Activated CD8-positive, alpha-beta T cell treated with anti-CD3 and anti-CD28 coated beads for 36 hours (primary cell): ENCODE measurements around the gene NCOA1. TPM values are rescaled to one million over a fixed set of nuclear protein-coding genes. Genes with fewer than 3 reads are reported as not detected.

Source experiments
- ATAC-seq: fragments of 200-7000 bp; cut with Tn5 transposase; one replicate; pipeline ENCODE4 v1.10.0; 2021; ENCODE audit warnings: mild to moderate bottlenecking, moderate library complexity
- CTCF ChIA-PET: fragments of 350-600 bp; sonication (Branson Sonifier 250); formaldehyde crosslinking; loops from one replicate; lab custom pipeline; 2021; ENCODE audit warnings: antibody characterized with exemption; lab: Charles Lee
- POLR2A ChIA-PET: fragments of 350-600 bp; sonication (Branson Sonifier 250); formaldehyde crosslinking; loops from one replicate; lab custom pipeline; 2021; ENCODE audit warnings: antibody characterized with exemption; lab: Charles Lee
- DNase-seq: peaks from one replicate; pipeline ENCODE4 v3.0.0-alpha.2; 2020
- H3K27ac Mint-ChIP-seq: one replicate; pipeline ENCODE4 v1.8.0; 2021; ENCODE audit warnings: mild to moderate bottlenecking, mixed read lengths
- H3K27me3 Mint-ChIP-seq: one replicate; pipeline ENCODE4 v1.8.0; 2021; ENCODE audit warnings: mixed read lengths
- H3K36me3 Mint-ChIP-seq: one replicate; pipeline ENCODE4 v1.8.0; 2021; ENCODE audit warnings: low read depth, mixed read lengths
- H3K4me1 Mint-ChIP-seq: one replicate; pipeline ENCODE4 v1.8.0; 2021; ENCODE audit warnings: low read depth, mixed read lengths
- H3K4me3 Mint-ChIP-seq: one replicate; pipeline ENCODE4 v1.8.0; 2021; ENCODE audit warnings: mild to moderate bottlenecking, moderate library complexity, mixed read lengths
- H3K9me3 Mint-ChIP-seq: one replicate; pipeline ENCODE4 v1.8.0; 2021; ENCODE audit warnings: mixed read lengths
- intact Hi-C: fragments of 100-400 bp; cut with micrococcal nuclease; formaldehyde crosslinking; loops from one replicate; pipeline ENCODE4 v1.10.0; 2022
- total RNA-seq, 2 experiments: library from RNA; stranded (reverse); gene quantifications; one replicate each; pipeline ENCODE4 v1.2.3, GENCODE V29; 2021
- TF ChIP-seq, protein P1 (sequence below): fragments of 200-600 bp; IDR thresholded peaks from one replicate; pipeline ENCODE4 v1.8.0; 2022; ENCODE audit warnings: antibody characterized with exemption, mild to moderate bottlenecking

The NCOA1 gene
- total RNA-seq, 2 experiments from 2014 or later: 16.8 to 17.1 TPM

DNA sequence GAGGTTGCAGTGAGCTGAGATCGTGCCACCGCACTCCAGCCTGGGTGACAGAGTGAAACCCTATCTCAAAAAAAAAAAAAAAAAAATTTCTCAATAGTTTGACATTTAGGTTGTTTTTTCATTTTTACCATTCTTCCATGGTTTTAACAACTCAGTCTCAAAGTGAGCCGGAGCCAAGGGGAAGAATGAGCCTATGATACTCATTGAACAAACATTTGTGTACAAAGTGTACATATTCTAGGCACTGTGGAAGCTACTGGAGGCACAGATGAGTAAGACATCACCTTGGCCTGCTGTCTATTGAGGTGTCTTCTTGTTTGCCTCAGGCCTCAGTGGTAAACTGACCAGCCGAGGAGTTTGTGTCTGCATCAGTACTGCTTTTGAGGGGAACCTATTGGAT lies 324.1 kb downstream of the NCOA1 start:
- ChIA-PET POLR2A (interaction anchor here (1.1 to 1.2 kb wide), 2 partner anchors 16 kb away, joined by 3 read pairs; no protein-coding TSS in a partner anchor), CTCF (interaction anchor here (0.8 to 5.1 kb wide), 3 partner anchors 11 to 405 kb away, joined by 3 to 26 read pairs (median 11); no protein-coding TSS in a partner anchor)
- ATAC-seq (no peak), DNase-seq (no peak)
- TF ChIP-seq, protein P1, sequence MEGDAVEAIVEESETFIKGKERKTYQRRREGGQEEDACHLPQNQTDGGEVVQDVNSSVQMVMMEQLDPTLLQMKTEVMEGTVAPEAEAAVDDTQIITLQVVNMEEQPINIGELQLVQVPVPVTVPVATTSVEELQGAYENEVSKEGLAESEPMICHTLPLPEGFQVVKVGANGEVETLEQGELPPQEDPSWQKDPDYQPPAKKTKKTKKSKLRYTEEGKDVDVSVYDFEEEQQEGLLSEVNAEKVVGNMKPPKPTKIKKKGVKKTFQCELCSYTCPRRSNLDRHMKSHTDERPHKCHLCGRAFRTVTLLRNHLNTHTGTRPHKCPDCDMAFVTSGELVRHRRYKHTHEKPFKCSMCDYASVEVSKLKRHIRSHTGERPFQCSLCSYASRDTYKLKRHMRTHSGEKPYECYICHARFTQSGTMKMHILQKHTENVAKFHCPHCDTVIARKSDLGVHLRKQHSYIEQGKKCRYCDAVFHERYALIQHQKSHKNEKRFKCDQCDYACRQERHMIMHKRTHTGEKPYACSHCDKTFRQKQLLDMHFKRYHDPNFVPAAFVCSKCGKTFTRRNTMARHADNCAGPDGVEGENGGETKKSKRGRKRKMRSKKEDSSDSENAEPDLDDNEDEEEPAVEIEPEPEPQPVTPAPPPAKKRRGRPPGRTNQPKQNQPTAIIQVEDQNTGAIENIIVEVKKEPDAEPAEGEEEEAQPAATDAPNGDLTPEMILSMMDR: no peak
- Mint-ChIP-seq H3K9me3 (no peaks in the 10 kb centered on the region), H3K36me3 (peaks cover 56% of the 10 kb centered on the region), H3K27me3 (no peaks in the 10 kb centered on the region), H3K4me1 (no peaks in the 10 kb centered on the region), H3K27ac (no peak overlapping the region), H3K4me3 (no peak overlapping the region)
- intact Hi-C loops: no loop called here

DNA sequence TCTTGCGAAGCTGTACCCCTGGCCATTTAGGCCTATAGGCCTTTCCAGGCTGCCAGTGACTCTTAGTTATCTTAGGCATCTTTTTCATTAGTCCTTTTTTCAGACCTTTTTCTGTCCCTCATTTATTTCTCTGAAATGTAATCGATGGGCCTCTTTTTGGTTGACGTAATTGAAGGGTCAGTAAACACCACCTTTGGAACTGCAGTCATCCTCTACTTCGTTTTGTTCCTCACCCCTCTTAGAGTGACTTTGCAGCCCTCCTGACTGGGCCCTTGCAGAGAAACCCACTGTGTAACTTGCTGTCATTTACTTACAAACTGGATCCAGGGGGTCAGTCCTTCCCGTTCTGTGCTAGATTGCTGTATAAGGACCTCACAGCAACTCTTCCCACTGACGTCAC lies 325.4 kb downstream of the NCOA1 start:
- no peak for DNase-seq
- CTCF ChIA-PET: interaction anchor here (2.3 to 5.1 kb wide), 2 partner anchors 10 to 406 kb away, joined by 11 to 26 read pairs; no protein-coding TSS in a partner anchor

DNA sequence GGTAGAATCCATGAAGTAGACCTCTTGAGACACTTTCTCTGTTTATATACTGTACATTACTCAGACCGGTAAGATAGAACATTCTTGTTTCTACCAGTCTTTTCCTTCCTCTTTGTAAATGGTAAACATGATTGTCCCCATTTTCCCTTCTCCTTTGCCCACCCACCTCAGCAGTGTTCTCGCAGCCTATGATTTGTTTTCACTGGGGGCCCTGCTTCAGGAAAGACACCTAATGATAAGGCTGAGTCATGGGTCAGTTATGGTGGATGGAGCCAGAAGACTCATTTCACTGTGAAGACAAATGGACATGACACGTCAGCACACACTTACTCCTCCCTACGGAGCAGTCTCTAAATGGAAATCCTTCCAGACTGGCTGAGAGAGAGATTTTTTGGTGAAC lies 325.8 kb downstream of the NCOA1 start:
- TF ChIP-seq, protein P1: no peak
- no peak for DNase-seq
- Mint-ChIP-seq H3K4me1 (no peaks in the 10 kb centered on the region), H3K9me3 (no peaks in the 10 kb centered on the region), H3K27ac (no peak overlapping the region), H3K36me3 (peaks cover 67% of the 10 kb centered on the region), H3K27me3 (no peaks in the 10 kb centered on the region), H3K4me3 (no peak overlapping the region)
- CTCF ChIA-PET: interaction anchor here (2.3 to 3.3 kb wide), 2 partner anchors 11 to 407 kb away, joined by 11 to 19 read pairs; no protein-coding TSS in a partner anchor
- no peak for ATAC-seq
- POLR2A ChIA-PET: no interaction called here
- intact Hi-C loops: no loop called here

More for the DNA sequence above, 325.4 kb downstream of the NCOA1 start:
- POLR2A ChIA-PET: no interaction called here
- H3K27me3 Mint-ChIP-seq: no peaks in the 10 kb centered on the region
- H3K4me3 Mint-ChIP-seq: no peak overlapping the region
- no peak overlapping the region for H3K27ac Mint-ChIP-seq
- H3K36me3 Mint-ChIP-seq: peaks cover 66% of the 10 kb centered on the region
- TF ChIP-seq, protein P1: no peak
- H3K4me1 Mint-ChIP-seq: no peaks in the 10 kb centered on the region
- H3K9me3 Mint-ChIP-seq: no peaks in the 10 kb centered on the region
- ATAC-seq: no peak
- intact Hi-C loops: no loop called here

DNA sequence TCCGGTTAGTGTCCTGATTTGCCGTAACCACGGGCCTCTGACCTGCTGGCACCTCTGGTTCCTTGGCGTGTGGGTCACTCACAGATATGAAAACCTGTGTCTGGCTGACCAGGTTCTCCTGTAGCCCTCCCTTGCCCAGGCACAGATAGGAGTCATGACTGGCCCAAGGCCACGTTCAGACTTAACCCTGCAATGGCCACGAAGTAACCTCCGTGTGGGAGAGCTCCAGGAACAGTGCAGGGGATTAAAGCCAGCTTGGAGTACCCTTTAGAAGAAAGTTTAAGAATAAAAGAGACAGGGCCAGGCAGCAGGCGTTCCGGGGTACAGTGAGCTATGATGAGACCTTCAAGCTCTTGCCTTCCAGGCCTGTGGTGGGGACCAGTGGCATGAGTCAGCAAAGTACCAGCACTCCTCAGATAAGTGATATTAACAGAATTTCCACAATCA lies 327.7 kb downstream of the NCOA1 start:
- TF ChIP-seq, protein P1: no peak
- CTCF ChIA-PET: interaction anchor here (2.7 to 3.3 kb wide), 2 partner anchors 9 to 408 kb away, joined by 9 to 19 read pairs; no protein-coding TSS in a partner anchor
- Mint-ChIP-seq H3K36me3 (peaks cover 68% of the 10 kb centered on the region), H3K9me3 (no peaks in the 10 kb centered on the region), H3K27me3 (no peaks in the 10 kb centered on the region), H3K27ac (peak overlapping the region; percentile 34), H3K4me3 (no peak overlapping the region), H3K4me1 (no peaks in the 10 kb centered on the region)
- intact Hi-C loops: no loop called here
- POLR2A ChIA-PET: interaction anchor here (1.1 to 1.4 kb wide), 2 partner anchors 9 to 26 kb away, joined by 3 read pairs; partner anchors contain the start of genes CENPO and PTRHD1
- ATAC-seq (no peak), DNase-seq (no peak)

DNA sequence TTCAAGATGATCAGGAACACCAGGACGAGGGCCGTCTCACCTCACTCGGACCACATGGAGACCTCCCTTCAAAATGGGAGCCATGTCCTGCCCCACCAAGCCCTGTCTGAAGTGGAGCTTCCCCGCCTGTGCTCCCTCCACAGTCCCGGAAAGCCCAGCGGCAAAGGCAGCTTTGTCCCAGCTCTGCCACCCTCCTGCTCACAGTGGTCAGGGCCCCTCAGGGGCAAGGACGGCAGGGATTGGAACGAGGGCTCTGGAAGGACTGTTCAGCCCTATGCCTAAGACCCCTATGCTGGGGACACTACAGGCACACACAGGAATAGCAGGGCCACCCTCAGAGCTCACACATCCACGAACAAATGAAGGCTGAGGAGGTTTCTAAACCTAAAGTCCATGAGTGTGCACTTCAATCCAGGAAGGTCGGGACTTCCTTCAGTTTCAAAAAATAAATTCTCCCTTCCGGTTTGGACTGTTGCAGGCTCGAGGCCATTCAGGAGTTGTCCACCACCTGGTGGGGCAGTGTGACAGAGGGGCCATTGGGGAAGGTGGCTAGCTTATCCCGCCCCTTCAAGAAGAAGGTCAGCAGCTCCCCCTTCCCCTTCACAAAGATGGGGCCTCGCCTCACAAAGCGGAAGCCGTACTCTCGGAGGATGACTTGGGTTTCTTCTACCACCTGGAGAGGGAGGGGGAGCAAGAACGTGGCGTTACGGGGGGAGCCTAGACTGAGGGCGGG lies 328.6 kb downstream of the NCOA1 start:
- no peak overlapping the region for H3K27ac Mint-ChIP-seq
- H3K9me3 Mint-ChIP-seq: no peaks in the 10 kb centered on the region
- intact Hi-C loops: no loop called here
- H3K4me3 Mint-ChIP-seq: no peak overlapping the region
- CTCF ChIA-PET: interaction anchor here (1.5 to 3.3 kb wide), 3 partner anchors 8 to 409 kb away, joined by 3 to 19 read pairs (median 9); no protein-coding TSS in a partner anchor
- peaks cover 67% of the 10 kb centered on the region for H3K36me3 Mint-ChIP-seq
- no peaks in the 10 kb centered on the region for H3K4me1 Mint-ChIP-seq
- H3K27me3 Mint-ChIP-seq: no peaks in the 10 kb centered on the region
- TF ChIP-seq, protein P1: no peak
- POLR2A ChIA-PET: interaction anchor here (1.4 kb wide), 1 partner anchor 27 kb away, joined by 3 read pairs; the partner anchor contains the start of genes CENPO and PTRHD1
- no peak for DNase-seq
- ATAC-seq: no peak
